SK-N-SH (cell line): ENCODE results near the gene RHBDL2. TPM values are rescaled to one million over a fixed set of nuclear protein-coding genes. Genes with fewer than 3 reads are reported as not detected.

Experiments
- CTCF ChIA-PET: fragments of 300-600, 350-600 bp; formaldehyde crosslinking; extraction: SDS; loops from one replicate; lab custom pipeline; 2021; lab: Yijun Ruan, JAX
- POLR2A ChIA-PET: fragments of 350-600 bp; sonication (Branson Sonifier 250); formaldehyde crosslinking; extraction: SDS; loops from one replicate; lab custom pipeline; 2020; ENCODE audit warnings: antibody characterized with exemption, inconsistent platforms; lab: Yijun Ruan, JAX
- DNase-seq: peaks from one replicate; pipeline ENCODE4 v3.0.0; 2012
- H2AFZ ChIP-seq: fragments of 200-600 bp; sonication (generic); 2 replicates; pipeline ENCODE4 v1.8.1; 2016; ENCODE audit warnings: antibody characterized with exemption, mild to moderate bottlenecking, low read depth
- H3F3A ChIP-seq: fragments of 200-600 bp; sonication (generic); replicated peaks from 2 replicates; pipeline ENCODE3; 2016; ENCODE audit warnings: antibody characterized with exemption, mild to moderate bottlenecking; ENCODE audit not compliant: insufficient read depth
- H3K27ac ChIP-seq, 2 experiments: fragments of 200-500 bp in 1 of 2; fragments of 200-600 bp in 1 of 2; sonication (Bioruptor generic) in 1 of 2; sonication (generic), shearing (Covaris generic) in 1 of 2; 2 replicates each; pipeline versions ENCODE4 v1.5.1 to v1.6.1; 2014 to 2016; ENCODE audit warnings: low read depth in 2 of 2, inconsistent platforms in 1 of 2, low read length in 1 of 2, mild to moderate bottlenecking in 1 of 2, mixed read lengths in 1 of 2
- H3K27me3 ChIP-seq: fragments of 200-600 bp; sonication (generic), shearing (Covaris generic); 2 replicates; pipeline ENCODE4 v1.6.1; 2016; ENCODE audit warnings: mixed run types; ENCODE audit not compliant: insufficient read depth
- H3K36me3 ChIP-seq, 2 experiments: fragments of 200-500 bp in 1 of 2; fragments of 200-600 bp in 1 of 2; sonication (Bioruptor generic) in 1 of 2; sonication (generic) in 1 of 2; replicated peaks in 1 of 2; 2 replicates each; pipeline versions ENCODE3 to v1.5.1; 2014 to 2016; ENCODE audit warnings: low read length in 1 of 2, mild to moderate bottlenecking in 1 of 2; ENCODE audit not compliant: insufficient read depth in 2 of 2, control insufficient read depth in 1 of 2
- H3K4me1 ChIP-seq, 2 experiments: fragments of 200-500 bp in 1 of 2; fragments of 200-600 bp in 1 of 2; sonication (Bioruptor generic) in 1 of 2; sonication (generic), shearing (Covaris generic) in 1 of 2; 2 replicates each; pipeline versions ENCODE4 v1.5.1 to v1.6.1; 2014 to 2016; ENCODE audit warnings: low read depth in 1 of 2, low read length in 1 of 2, mixed run types in 1 of 2; ENCODE audit not compliant: insufficient read depth in 2 of 2, control insufficient read depth in 1 of 2
- H3K4me2 ChIP-seq: fragments of 200-600 bp; sonication (generic), shearing (Covaris generic); 2 replicates; pipeline ENCODE4 v1.6.1; 2017; ENCODE audit warnings: mixed run types
- H3K4me3 ChIP-seq, 2 experiments: fragments of 200-500 bp in 1 of 2; fragments of 200-600 bp in 1 of 2; sonication (Bioruptor generic) in 1 of 2; sonication (generic), shearing (Covaris generic) in 1 of 2; 2 replicates each; pipeline versions ENCODE4 v1.5.1 to v1.8.1; 2014 to 2016; ENCODE audit warnings: low read depth in 2 of 2, inconsistent platforms in 1 of 2, low read length in 1 of 2, mild to moderate bottlenecking in 1 of 2, mixed read lengths in 1 of 2, moderate library complexity in 1 of 2
- H3K79me2 ChIP-seq: fragments of 200-600 bp; sonication (generic); 2 replicates; pipeline ENCODE4 v1.8.1; 2017; ENCODE audit warnings: mild to moderate bottlenecking; ENCODE audit not compliant: insufficient read depth
- H3K9ac ChIP-seq: fragments of 200-600 bp; sonication (generic); 2 replicates; pipeline ENCODE4 v1.6.1; 2017; ENCODE audit warnings: mixed run types
- H3K9me2 ChIP-seq: fragments of 200-600 bp; sonication (generic); 2 replicates; pipeline ENCODE4 v1.6.1; 2017; ENCODE audit warnings: mixed run types
- H3K9me3 ChIP-seq: fragments of 200-600 bp; sonication (generic); 2 replicates; pipeline ENCODE4 v1.6.1; 2017; ENCODE audit warnings: mixed run types, mild to moderate bottlenecking, moderate library complexity
- H4K20me1 ChIP-seq: fragments of 200-600 bp; sonication (generic); 2 replicates; pipeline ENCODE4 v1.6.1; 2017; ENCODE audit warnings: mild to moderate bottlenecking, mixed run types; ENCODE audit not compliant: insufficient read depth
- CHD2 ChIP-seq: fragments of 150-350 bp; IDR thresholded peaks from 2 replicates; pipeline ENCODE4 v1.6.1; 2018; ENCODE audit warnings: low read length; ENCODE audit not compliant: partially characterized antibody
- ELF1 ChIP-seq: IDR thresholded peaks from 2 replicates; pipeline ENCODE4 v1.4.0; 2012
- FOXJ3 ChIP-seq: sonication (generic); formaldehyde crosslinking; IDR thresholded peaks from 2 replicates; pipeline ENCODE4 v1.5.1; 2020; ENCODE audit warnings: mild to moderate bottlenecking, missing genetic modification reagents
- GABPA ChIP-seq: IDR thresholded peaks from 2 replicates; pipeline ENCODE4 v1.4.0; 2012; ENCODE audit warnings: low read depth, mild to moderate bottlenecking
- JUND ChIP-seq: IDR thresholded peaks from 2 replicates; pipeline ENCODE4 v1.4.0; 2012
- NFIC ChIP-seq: IDR thresholded peaks from 2 replicates; pipeline ENCODE4 v1.4.0; 2012; ENCODE audit warnings: borderline replicate concordance
- POLR2AphosphoS5 ChIP-seq: IDR thresholded peaks from 2 replicates; pipeline ENCODE4 v1.6.1; 2012; ENCODE audit warnings: low read depth, low read length
- RAD21 ChIP-seq: IDR thresholded peaks from 2 replicates; pipeline ENCODE4 v1.6.1; 2012; ENCODE audit warnings: mild to moderate bottlenecking, low read length
- RXRA ChIP-seq: IDR thresholded peaks from 2 replicates; pipeline ENCODE4 v1.4.0; 2012; ENCODE audit warnings: low read depth, mild to moderate bottlenecking, borderline replicate concordance
- TCF12 ChIP-seq: IDR thresholded peaks from 2 replicates; pipeline ENCODE4 v1.4.0; 2012
- TEAD4 ChIP-seq: IDR thresholded peaks from 2 replicates; pipeline ENCODE4 v1.4.0; 2012; ENCODE audit warnings: mild to moderate bottlenecking, borderline replicate concordance; ENCODE audit not compliant: insufficient read depth
- WGBS: methylation state at CpG from one replicate; pipeline ENCODE4 v1.1.6; 2017; ENCODE audit warnings: low lambda C conversion rate; 5-methylcytosine and 5-hydroxymethylcytosine counted together
- polyA plus RNA-seq, 3 experiments: library from polyadenylated mRNA; depleted of rRNA; stranded (reverse); fragments of >200 nt; gene quantifications; 2 replicates each; pipeline ENCODE4 v1.2.3, GENCODE V29; 2012
- TF ChIP-seq, protein P1 (sequence below): IDR thresholded peaks from 2 replicates; pipeline ENCODE4 v1.4.0; 2012; ENCODE audit warnings: low read depth, borderline replicate concordance
- TF ChIP-seq, protein P2 (sequence below): IDR thresholded peaks from 2 replicates; pipeline ENCODE4; 2012
- TF ChIP-seq, protein P3 (sequence below): fragments of 150-350 bp; IDR thresholded peaks from 2 replicates; pipeline ENCODE4 v1.6.1; 2017; ENCODE audit warnings: antibody characterized with exemption, low read length, low read depth, borderline replicate concordance

The RHBDL2 gene
- polyA plus RNA-seq, 1 of the 3 experiments (the other 2 are of a cell fraction): 0.07 TPM

DNA sequence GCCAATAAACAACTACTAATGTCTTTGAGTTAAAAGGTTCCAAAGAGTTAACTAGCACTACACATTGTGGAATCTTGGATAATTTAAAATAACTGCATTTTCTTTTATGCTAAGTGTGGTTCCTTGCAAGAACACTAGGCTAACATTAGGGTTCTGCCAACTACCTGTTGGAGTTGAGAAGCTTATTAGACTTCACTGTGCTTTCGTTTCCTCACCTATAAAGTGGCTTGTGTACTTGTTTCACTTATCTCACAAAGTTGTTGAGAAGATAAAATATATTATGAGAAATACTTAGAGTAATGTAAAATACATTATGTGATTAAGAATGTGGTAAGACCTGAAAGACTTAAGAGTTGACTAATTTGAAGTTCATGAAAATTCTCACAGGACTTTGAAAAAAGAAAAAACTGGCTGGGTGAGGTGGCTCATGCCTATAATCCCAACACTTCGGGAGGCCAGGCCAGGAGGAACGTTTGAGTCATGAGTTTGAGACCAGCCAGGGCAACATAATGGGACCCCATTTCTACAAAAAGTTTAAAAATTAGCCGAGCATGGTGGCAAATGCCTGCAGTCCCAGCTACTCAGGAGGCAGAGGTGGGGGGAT lies 76.4 kb downstream of the RHBDL2 start (continued):
- TF ChIP-seq ELF1 (no peak), TEAD4 (no peak), FOXJ3 (CRISPR knock-in tag) (no peak)
- TF ChIP-seq, all 33 proteins: peak for 0

DNA sequence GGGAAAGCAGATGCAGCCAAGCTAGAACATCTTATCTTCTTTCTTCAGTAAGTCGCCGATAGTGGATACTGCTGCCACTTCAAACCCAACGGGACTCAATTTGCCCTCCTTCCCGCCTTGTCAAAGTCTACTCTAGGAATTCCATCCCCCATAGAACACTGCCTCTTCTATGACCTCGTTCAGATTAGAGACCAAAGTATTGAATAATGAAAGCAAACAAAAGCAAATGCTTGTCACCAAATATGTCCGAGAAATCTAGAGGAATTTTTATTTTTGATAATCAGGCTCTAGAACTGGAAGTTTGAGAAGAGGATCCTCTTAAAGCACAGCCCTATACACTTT lies 81.2 kb downstream of the RHBDL2 start:
- Histone ChIP-seq H3K79me2 (peaks cover 50% of the 10 kb centered on the region), H3K27me3 (no peaks in the 10 kb centered on the region), H3F3A (peaks cover 7% of the 10 kb centered on the region), H3K36me3 (peaks cover 32 to 37% of the 10 kb centered on the region in 2 experiments), H4K20me1 (no peaks in the 10 kb centered on the region; the same call in 1 of the 2 replicates), H3K9ac (peak overlapping the region; percentile 80), H3K9me2 (no peaks in the 10 kb centered on the region), H3K4me2 (peak overlapping the region; percentile 87), H3K9me3 (no peaks in the 10 kb centered on the region), H3K27ac (peak overlapping the region; percentile 72 to 83; a peak in 3 of 4 replicates), H2AFZ (peak overlapping the region; percentile 100), H3K4me3 (peak overlapping the region; percentile 95 to 100), H3K4me1 (peaks cover 7 to 13% of the 10 kb centered on the region in 2 experiments; a peak in 3 of 4 replicates)
- 14% methylated on average over 6 of the region's 6 CpGs for WGBS
- TF ChIP-seq GABPA: no peak
- no peak for TF ChIP-seq JUND
- no peak for TF ChIP-seq TCF12
- no peak for TF ChIP-seq TEAD4
- TF ChIP-seq CHD2: no peak
- TF ChIP-seq, protein P1, sequence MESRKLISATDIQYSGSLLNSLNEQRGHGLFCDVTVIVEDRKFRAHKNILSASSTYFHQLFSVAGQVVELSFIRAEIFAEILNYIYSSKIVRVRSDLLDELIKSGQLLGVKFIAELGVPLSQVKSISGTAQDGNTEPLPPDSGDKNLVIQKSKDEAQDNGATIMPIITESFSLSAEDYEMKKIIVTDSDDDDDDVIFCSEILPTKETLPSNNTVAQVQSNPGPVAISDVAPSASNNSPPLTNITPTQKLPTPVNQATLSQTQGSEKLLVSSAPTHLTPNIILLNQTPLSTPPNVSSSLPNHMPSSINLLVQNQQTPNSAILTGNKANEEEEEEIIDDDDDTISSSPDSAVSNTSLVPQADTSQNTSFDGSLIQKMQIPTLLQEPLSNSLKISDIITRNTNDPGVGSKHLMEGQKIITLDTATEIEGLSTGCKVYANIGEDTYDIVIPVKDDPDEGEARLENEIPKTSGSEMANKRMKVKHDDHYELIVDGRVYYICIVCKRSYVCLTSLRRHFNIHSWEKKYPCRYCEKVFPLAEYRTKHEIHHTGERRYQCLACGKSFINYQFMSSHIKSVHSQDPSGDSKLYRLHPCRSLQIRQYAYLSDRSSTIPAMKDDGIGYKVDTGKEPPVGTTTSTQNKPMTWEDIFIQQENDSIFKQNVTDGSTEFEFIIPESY: no peak
- TF ChIP-seq POLR2AphosphoS5: no peak
- no peak for TF ChIP-seq RAD21
- TF ChIP-seq RXRA: no peak
- no peak for TF ChIP-seq FOXJ3 (CRISPR knock-in tag)
- TF ChIP-seq, protein P2, sequence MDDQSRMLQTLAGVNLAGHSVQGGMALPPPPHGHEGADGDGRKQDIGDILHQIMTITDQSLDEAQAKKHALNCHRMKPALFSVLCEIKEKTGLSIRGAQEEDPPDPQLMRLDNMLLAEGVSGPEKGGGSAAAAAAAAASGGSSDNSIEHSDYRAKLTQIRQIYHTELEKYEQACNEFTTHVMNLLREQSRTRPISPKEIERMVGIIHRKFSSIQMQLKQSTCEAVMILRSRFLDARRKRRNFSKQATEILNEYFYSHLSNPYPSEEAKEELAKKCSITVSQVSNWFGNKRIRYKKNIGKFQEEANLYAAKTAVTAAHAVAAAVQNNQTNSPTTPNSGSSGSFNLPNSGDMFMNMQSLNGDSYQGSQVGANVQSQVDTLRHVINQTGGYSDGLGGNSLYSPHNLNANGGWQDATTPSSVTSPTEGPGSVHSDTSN: no peak
- TF ChIP-seq, protein P3, sequence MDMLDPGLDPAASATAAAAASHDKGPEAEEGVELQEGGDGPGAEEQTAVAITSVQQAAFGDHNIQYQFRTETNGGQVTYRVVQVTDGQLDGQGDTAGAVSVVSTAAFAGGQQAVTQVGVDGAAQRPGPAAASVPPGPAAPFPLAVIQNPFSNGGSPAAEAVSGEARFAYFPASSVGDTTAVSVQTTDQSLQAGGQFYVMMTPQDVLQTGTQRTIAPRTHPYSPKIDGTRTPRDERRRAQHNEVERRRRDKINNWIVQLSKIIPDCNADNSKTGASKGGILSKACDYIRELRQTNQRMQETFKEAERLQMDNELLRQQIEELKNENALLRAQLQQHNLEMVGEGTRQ: no peak
- TF ChIP-seq NFIC: no peak
- CTCF ChIA-PET: interaction anchor here (1.5 kb wide), 1 partner anchor 21 kb away, joined by 4 read pairs; the partner anchor contains the start of gene GJA9
- POLR2A ChIA-PET: no interaction called here
- DNase-seq: no peak
